ENCODE measurements around the gene SLC36A1. TPM values are rescaled to one million over a fixed set of nuclear protein-coding genes. Genes with fewer than 3 reads are reported as not detected.

Gene SLC36A1
- total RNA-seq: 7.0 and 11.0 TPM in 2 replicates

GRCh38 chr5:151447174-151448037 lies at the start of gene SLC36A1:
SLC36A1 (plus strand) TSS chr5:151447603; CDS start chr5:151458793, 11,190 bp downstream.

Other genes with a start within 250 kb of the SLC36A1 start
- 4.7 and 6.1 TPM in 2 replicates for gene CCDC69, start 223.5 kb upstream of the SLC36A1 start, total RNA-seq
- 15.0 and 21.5 TPM in 2 replicates for gene GM2A, start 194.4 kb upstream of the SLC36A1 start, total RNA-seq
- not detected in 2 replicates for gene SLC36A3, start 143.8 kb upstream of the SLC36A1 start, total RNA-seq
- not detected in 2 replicates for gene SLC36A2, start 100.0 kb upstream of the SLC36A1 start, total RNA-seq
- gene FAT2, start 143.7 kb downstream of the SLC36A1 start, total RNA-seq: not detected in 2 replicates
- 3,183 and 3,236 TPM in 2 replicates for gene SPARC, start 239.3 kb downstream of the SLC36A1 start, total RNA-seq

Data from cardiac atrium fibroblast (primary cell).